ENCODE results near the gene EFHC1. TPM values are rescaled to one million over a fixed set of nuclear protein-coding genes. Genes with fewer than 3 reads are reported as not detected.

Gene EFHC1
- polyA plus RNA-seq, 1 donor from 2014 or later: 173 TPM

- Histone ChIP-seq H3K4me2 (ENCODE audit: low read length) (no peak overlapping the region), H3K27ac (ENCODE audit: low read length) (no peak overlapping the region), H3K9me2 (ENCODE audit: insufficient read depth, low read length) (no peaks in the 10 kb centered on the region), H3K9ac (ENCODE audit: low read length) (no peak overlapping the region), H3K36me3 (ENCODE audit: insufficient read depth, low read length) (no peaks in the 10 kb centered on the region), H3K79me2 (replicated peaks; ENCODE audit: insufficient read depth, low read length) (no peaks in the 10 kb centered on the region), H3K27me3 (ENCODE audit: insufficient read depth, low read depth, low read length) (no peaks in the 10 kb centered on the region), H3K4me3 (ENCODE audit: low read length) (no peak overlapping the region), H2AFZ (ENCODE audit: low read depth, low read length) (no peak overlapping the region), H3F3A (ENCODE audit: insufficient read depth, low read length, poor library complexity, severe bottlenecking) (no peaks in the 10 kb centered on the region), H3K9me3 (ENCODE audit: low read length) (no peaks in the 10 kb centered on the region), H4K20me1 (ENCODE audit: insufficient read depth) (no peaks in the 10 kb centered on the region)
- TF ChIP-seq POLR2AphosphoS5 (IDR thresholded peaks at IDR 0.05) (no peak), RAD21 (conservative IDR thresholded peaks at IDR 0.05) (no peak), EP300 (conservative IDR thresholded peaks at IDR 0.05; ENCODE audit: poor library complexity, severe bottlenecking) (no peak), CTCF (IDR thresholded peaks at IDR 0.05; ENCODE audit: poor library complexity, severe bottlenecking) (no peak), EZH2 (IDR thresholded peaks at IDR 0.05; ENCODE audit: borderline replicate concordance, insufficient read depth, low read length, poor library complexity, severe bottlenecking) (no peak), TAF1 (IDR thresholded peaks at IDR 0.05; ENCODE audit: low read depth) (no peak), MXI1 (conservative IDR thresholded peaks at IDR 0.05; ENCODE audit: poor library complexity, severe bottlenecking) (no peak), REST (IDR thresholded peaks at IDR 0.05; ENCODE audit: borderline replicate concordance) (no peak), SMC3 (conservative IDR thresholded peaks at IDR 0.05; ENCODE audit: poor library complexity) (no peak)
These were observed 16.5 kb upstream of the EFHC1 start for GRCh38 chr6:52403627-52404026.

GRCh38 chr6:52405243-52405642, 14.9 kb upstream of the EFHC1 start:
- Histone ChIP-seq H3K27ac (ENCODE audit: low read length) (no peak overlapping the region), H3K4me3 (ENCODE audit: low read length) (no peak overlapping the region), H3K9me3 (ENCODE audit: low read length) (no peaks in the 10 kb centered on the region), H3K36me3 (ENCODE audit: insufficient read depth, low read length) (no peaks in the 10 kb centered on the region), H2AFZ (ENCODE audit: low read depth, low read length) (no peak overlapping the region), H3K79me2 (replicated peaks; ENCODE audit: insufficient read depth, low read length) (no peaks in the 10 kb centered on the region), H3K9me2 (ENCODE audit: insufficient read depth, low read length) (no peaks in the 10 kb centered on the region), H3K9ac (ENCODE audit: low read length) (no peak overlapping the region), H3F3A (ENCODE audit: insufficient read depth, low read length, poor library complexity, severe bottlenecking) (no peaks in the 10 kb centered on the region), H4K20me1 (ENCODE audit: insufficient read depth) (no peaks in the 10 kb centered on the region), H3K27me3 (ENCODE audit: insufficient read depth, low read depth, low read length) (no peaks in the 10 kb centered on the region), H3K4me2 (ENCODE audit: low read length) (no peak overlapping the region)
- TF ChIP-seq EP300 (conservative IDR thresholded peaks at IDR 0.05; ENCODE audit: poor library complexity, severe bottlenecking) (no peak), EZH2 (IDR thresholded peaks at IDR 0.05; ENCODE audit: borderline replicate concordance, insufficient read depth, low read length, poor library complexity, severe bottlenecking) (no peak), POLR2AphosphoS5 (IDR thresholded peaks at IDR 0.05) (no peak), MXI1 (conservative IDR thresholded peaks at IDR 0.05; ENCODE audit: poor library complexity, severe bottlenecking) (no peak), CTCF (IDR thresholded peaks at IDR 0.05; ENCODE audit: poor library complexity, severe bottlenecking) (no peak), REST (IDR thresholded peaks at IDR 0.05; ENCODE audit: borderline replicate concordance) (no peak), RAD21 (conservative IDR thresholded peaks at IDR 0.05) (no peak), TAF1 (IDR thresholded peaks at IDR 0.05; ENCODE audit: low read depth) (no peak), SMC3 (conservative IDR thresholded peaks at IDR 0.05; ENCODE audit: poor library complexity) (no peak)

Data from neural cell (in vitro differentiated cells).